AG04450 (cell line): Measurements from ENCODE around the gene PIRT. TPM values are rescaled to one million over a fixed set of nuclear protein-coding genes. Genes with fewer than 3 reads are reported as not detected.

Source experiments
- CTCF ChIA-PET: fragments of 300-600, 350-600 bp; formaldehyde crosslinking; extraction: SDS; loops from one replicate; lab custom pipeline; 2022; ENCODE audit warnings: antibody characterized with exemption, inconsistent platforms; lab: Charles Lee
- POLR2A ChIA-PET: fragments of 350-600 bp; formaldehyde crosslinking; extraction: SDS; loops from one replicate; lab custom pipeline; 2021; ENCODE audit warnings: antibody characterized with exemption, inconsistent platforms; lab: Yijun Ruan, JAX
- DNase-seq: peaks from one replicate; pipeline ENCODE4 v3.0.0-alpha.2; 2011; ENCODE audit warnings: low read depth, low spot score
- H3K27ac ChIP-seq: one replicate; pipeline ENCODE4 v1.5.1; 2012; ENCODE audit warnings: low read depth, low read length, control low read depth
- H3K27me3 ChIP-seq: one replicate; pipeline ENCODE4 v1.6.0; 2012; ENCODE audit warnings: low read length; ENCODE audit not compliant: control insufficient read depth, insufficient read depth
- H3K4me3 ChIP-seq: 2 replicates; pipeline ENCODE4 v1.5.1; 2011; ENCODE audit warnings: mild to moderate bottlenecking, low read depth, low read length, control low read depth
- H3K9me3 ChIP-seq: 2 replicates; pipeline ENCODE4 v1.5.1; 2012; ENCODE audit warnings: low read length; ENCODE audit not compliant: control insufficient read depth, insufficient read depth
- CTCF ChIP-seq: IDR thresholded peaks from 2 replicates; pipeline ENCODE4 v1.5.1; 2011; ENCODE audit warnings: low read depth, low read length, control low read depth, inconsistent platforms
- polyA minus RNA-seq: library from RNA; depleted of rRNA, polyadenylated mRNA; stranded (reverse); fragments of >200 nt; gene quantifications from 2 replicates; pipeline ENCODE4 v1.2.3, GENCODE V29; 2011; rRNA and poly(A)+ RNA removed
- polyA plus RNA-seq: library from polyadenylated mRNA; depleted of rRNA; stranded (reverse); fragments of >200 nt; gene quantifications from 2 replicates; pipeline ENCODE4 v1.2.3, GENCODE V29; 2011; rRNA removed

The PIRT gene
- polyA plus RNA-seq = not detected in 2 replicates
- not detected in 2 replicates for polyA minus RNA-seq

GRCh38 chr17:10837921-10838320 lies at the start of gene PIRT:
Gene PIRT, minus strand, starts transcription at chr17:10838087. Its CDS starts 12,442 bp downstream, at chr17:10825645.
- CTCF ChIA-PET = interaction anchor here (0.6 kb wide), 1 partner anchor 1251 kb away, joined by 3 read pairs; no protein-coding TSS in a partner anchor
- Histone ChIP-seq H3K27me3 (no peaks in the 10 kb centered on the region), H3K4me3 (no peak within 1 kb of the TSS), H3K27ac (no peak within 1 kb of the TSS), H3K9me3 (no peaks in the 10 kb centered on the region; the same call in 1 of the 2 replicates)
- POLR2A ChIA-PET = no interaction called here
- TF ChIP-seq CTCF = no peak
- no peak for DNase-seq

GRCh38 chr17:10881959-10882358 lies 44.1 kb upstream of the PIRT start:
- ChIA-PET CTCF (no interaction called here), POLR2A (no interaction called here)
- Histone ChIP-seq H3K27me3 (no peaks in the 10 kb centered on the region), H3K9me3 (peaks cover 14% of the 10 kb centered on the region), H3K27ac (no peak overlapping the region), H3K4me3 (no peak overlapping the region)
- no peak for DNase-seq
- no peak for TF ChIP-seq CTCF

GRCh38 chr17:10879190-10879836 lies 41.4 kb upstream of the PIRT start:
- TF ChIP-seq CTCF = no peak
- DNase-seq = no peak
- ChIA-PET POLR2A (no interaction called here), CTCF (no interaction called here)
- H3K4me3 ChIP-seq = no peak overlapping the region
- H3K9me3 ChIP-seq = peaks cover 9% of the 10 kb centered on the region
- no peak overlapping the region for H3K27ac ChIP-seq
- no peaks in the 10 kb centered on the region for H3K27me3 ChIP-seq

- peaks cover 13% of the 10 kb centered on the region for H3K9me3 ChIP-seq
- H3K4me3 ChIP-seq = no peak overlapping the region
- no peaks in the 10 kb centered on the region for H3K27me3 ChIP-seq
- no peak overlapping the region for H3K27ac ChIP-seq
- ChIA-PET CTCF (interaction anchor here (0.6 to 3.1 kb wide), 11 partner anchors 10 to 1121 kb away, joined by 3 to 28 read pairs (median 4); partner anchors contain the start of gene ZNF18), POLR2A (no interaction called here)
- DNase-seq = no peak
- TF ChIP-seq CTCF = peak; percentile 50
These were observed 38.2 kb upstream of the PIRT start for GRCh38 chr17:10875984-10876555.

- no peaks in the 10 kb centered on the region for H3K27me3 ChIP-seq
- no peak for TF ChIP-seq CTCF
- no peak overlapping the region for H3K27ac ChIP-seq
- H3K4me3 ChIP-seq = no peak overlapping the region
- DNase-seq = no peak
- H3K9me3 ChIP-seq = peaks cover 12% of the 10 kb centered on the region
- CTCF ChIA-PET = interaction anchor here (0.6 to 3.1 kb wide), 12 partner anchors 10 to 1122 kb away, joined by 3 to 28 read pairs (median 4); partner anchors contain the start of gene ZNF18
- POLR2A ChIA-PET = no interaction called here
These were observed 37.6 kb upstream of the PIRT start for GRCh38 chr17:10875430-10875851.
